Activated CD8-positive, alpha-beta T cell treated with anti-CD3 and anti-CD28 coated beads for 36 hours (primary cell): ENCODE data around the gene BLACAT1. TPM values are rescaled to one million over a fixed set of nuclear protein-coding genes. Genes with fewer than 3 reads are reported as not detected.
"Not testable (repeated sequence)": the region's sequence is repeated elsewhere in the genome, so short reads cannot be mapped to it uniquely, and the experiment has no call there.

ENCODE experiments used
- ATAC-seq: fragments of 200-7000 bp; cut with Tn5 transposase; one replicate; pipeline ENCODE4 v1.10.0; 2021; ENCODE audit warnings: mild to moderate bottlenecking, moderate library complexity
- CTCF ChIA-PET: fragments of 350-600 bp; sonication (Branson Sonifier 250); formaldehyde crosslinking; loops from one replicate; lab custom pipeline; 2021; ENCODE audit warnings: antibody characterized with exemption; lab: Charles Lee
- POLR2A ChIA-PET: fragments of 350-600 bp; sonication (Branson Sonifier 250); formaldehyde crosslinking; loops from one replicate; lab custom pipeline; 2021; ENCODE audit warnings: antibody characterized with exemption; lab: Charles Lee
- DNase-seq: peaks from one replicate; pipeline ENCODE4 v3.0.0-alpha.2; 2020
- H3K27ac Mint-ChIP-seq: one replicate; pipeline ENCODE4 v1.8.0; 2021; ENCODE audit warnings: mild to moderate bottlenecking, mixed read lengths
- H3K27me3 Mint-ChIP-seq: one replicate; pipeline ENCODE4 v1.8.0; 2021; ENCODE audit warnings: mixed read lengths
- H3K36me3 Mint-ChIP-seq: one replicate; pipeline ENCODE4 v1.8.0; 2021; ENCODE audit warnings: low read depth, mixed read lengths
- H3K4me1 Mint-ChIP-seq: one replicate; pipeline ENCODE4 v1.8.0; 2021; ENCODE audit warnings: low read depth, mixed read lengths
- H3K4me3 Mint-ChIP-seq: one replicate; pipeline ENCODE4 v1.8.0; 2021; ENCODE audit warnings: mild to moderate bottlenecking, moderate library complexity, mixed read lengths
- H3K9me3 Mint-ChIP-seq: one replicate; pipeline ENCODE4 v1.8.0; 2021; ENCODE audit warnings: mixed read lengths
- CTCF ChIP-seq: fragments of 200-600 bp; IDR thresholded peaks from one replicate; pipeline ENCODE4 v1.8.0; 2022; ENCODE audit warnings: antibody characterized with exemption, mild to moderate bottlenecking
- intact Hi-C: fragments of 100-400 bp; cut with micrococcal nuclease; formaldehyde crosslinking; loops from one replicate; pipeline ENCODE4 v1.10.0; 2022
- total RNA-seq, 2 experiments: library from RNA; stranded (reverse); gene quantifications; one replicate each; pipeline ENCODE4 v1.2.3, GENCODE V29; 2021

BLACAT1 gene
- total RNA-seq, 2 experiments from 2014 or later = 0.13 TPM; not detected in 1

- TF ChIP-seq CTCF = no peak
- H3K27me3 Mint-ChIP-seq = peaks cover 46% of the 10 kb centered on the region
- H3K27ac Mint-ChIP-seq = no peak overlapping the region
- POLR2A ChIA-PET = interaction anchor here (1.6 kb wide), 1 partner anchor 38 kb away, joined by 4 read pairs; no protein-coding TSS in a partner anchor
- H3K36me3 Mint-ChIP-seq = no peaks in the 10 kb centered on the region
- H3K9me3 Mint-ChIP-seq = no peaks in the 10 kb centered on the region
- intact Hi-C loops = loop anchor here (1.0 kb wide), 1 partner anchor 132 kb away; no protein-coding TSS in a partner anchor
- DNase-seq = no peak
- ATAC-seq = no peak
- H3K4me1 Mint-ChIP-seq = peaks cover 22% of the 10 kb centered on the region
- no peak overlapping the region for H3K4me3 Mint-ChIP-seq
- CTCF ChIA-PET = interaction anchor here (0.7 to 11.0 kb wide), 34 partner anchors 9 to 225 kb away, joined by 3 to 292 read pairs (median 14); partner anchors contain the start of genes BLACAT1, KLHDC8A and SLC45A3
Observed at GRCh38 chr1:205486258-205486657, 30.4 kb upstream of the BLACAT1 start.

- H3K4me3 Mint-ChIP-seq = no peak overlapping the region
- CTCF ChIA-PET = interaction anchor here (0.6 to 11.0 kb wide), 70 partner anchors 8 to 376 kb away, joined by 3 to 292 read pairs (median 6); partner anchors contain the start of genes BLACAT1, KLHDC8A, NUAK2 and SLC45A3
- H3K27me3 Mint-ChIP-seq = peaks cover 39% of the 10 kb centered on the region
- ATAC-seq (peak; percentile 76), DNase-seq (peak; percentile 79)
- peak; percentile 95 for TF ChIP-seq CTCF
- no peaks in the 10 kb centered on the region for H3K36me3 Mint-ChIP-seq
- no peak overlapping the region for H3K27ac Mint-ChIP-seq
- POLR2A ChIA-PET = interaction anchor here (0.6 to 1.6 kb wide), 2 partner anchors 39 to 192 kb away, joined by 3 to 4 read pairs; no protein-coding TSS in a partner anchor
- intact Hi-C loops = loop anchor here (1.0 kb wide), 1 partner anchor 88 kb away; no protein-coding TSS in a partner anchor
- H3K4me1 Mint-ChIP-seq = peaks cover 30% of the 10 kb centered on the region
- H3K9me3 Mint-ChIP-seq = no peaks in the 10 kb centered on the region
Observed at GRCh38 chr1:205484985-205485967, 29.4 kb upstream of the BLACAT1 start.

- peaks cover 35% of the 10 kb centered on the region for H3K4me1 Mint-ChIP-seq
- peaks cover 31% of the 10 kb centered on the region for H3K27me3 Mint-ChIP-seq
- ATAC-seq (no peak), DNase-seq (no peak)
- ChIA-PET POLR2A (no interaction called here), CTCF (interaction anchor here (0.5 to 11.0 kb wide), 8 partner anchors 9 to 210 kb away, joined by 3 to 292 read pairs (median 66); partner anchors contain the start of gene KLHDC8A)
- no peaks in the 10 kb centered on the region for H3K36me3 Mint-ChIP-seq
- no peak overlapping the region for H3K27ac Mint-ChIP-seq
- intact Hi-C loops = no loop called here
- no peak for TF ChIP-seq CTCF
- H3K9me3 Mint-ChIP-seq = no peaks in the 10 kb centered on the region
- H3K4me3 Mint-ChIP-seq = no peak overlapping the region
Observed at GRCh38 chr1:205483372-205483771, 27.5 kb upstream of the BLACAT1 start.

GRCh38 chr1:205482587-205482986 lies 26.7 kb upstream of the BLACAT1 start:
- POLR2A ChIA-PET = interaction anchor here (0.9 to 1.5 kb wide), 2 partner anchors 41 to 45 kb away, joined by 3 read pairs; no protein-coding TSS in a partner anchor
- Mint-ChIP-seq H3K27me3 (peaks cover 27% of the 10 kb centered on the region), H3K4me1 (peaks cover 35% of the 10 kb centered on the region)
- CTCF ChIA-PET = interaction anchor here (0.7 to 11.0 kb wide), 10 partner anchors 10 to 209 kb away, joined by 3 to 292 read pairs (median 9); partner anchors contain the start of gene KLHDC8A
- intact Hi-C loops, H3K27ac Mint-ChIP-seq, H3K36me3 Mint-ChIP-seq, ATAC-seq, H3K9me3 Mint-ChIP-seq, DNase-seq, H3K4me3 Mint-ChIP-seq: not testable (repeated sequence)

GRCh38 chr1:205481629-205482151 lies 25.8 kb upstream of the BLACAT1 start:
- ATAC-seq (peak; percentile 25), DNase-seq (peak; percentile 55)
- peak overlapping the region; percentile 1 for H3K4me3 Mint-ChIP-seq
- ChIA-PET CTCF (interaction anchor here (0.7 to 11.0 kb wide), 10 partner anchors 11 to 208 kb away, joined by 3 to 292 read pairs (median 9); partner anchors contain the start of gene KLHDC8A), POLR2A (interaction anchor here (0.9 to 1.5 kb wide), 2 partner anchors 42 to 45 kb away, joined by 3 read pairs; no protein-coding TSS in a partner anchor)
- peaks cover 26% of the 10 kb centered on the region for H3K27me3 Mint-ChIP-seq
- no peaks in the 10 kb centered on the region for H3K9me3 Mint-ChIP-seq
- no peaks in the 10 kb centered on the region for H3K36me3 Mint-ChIP-seq
- H3K27ac Mint-ChIP-seq = peak overlapping the region; percentile 40
- peaks cover 35% of the 10 kb centered on the region for H3K4me1 Mint-ChIP-seq
- intact Hi-C loops = no loop called here
- TF ChIP-seq CTCF = no peak
